Glomerular visceral epithelial cell (primary cell): ENCODE results near the gene ACER3.
"Not testable (repeated sequence)": the region's sequence is repeated elsewhere in the genome, so short reads cannot be mapped to it uniquely, and the experiment has no call there.

Source experiments
- DNase-seq: peaks from one replicate; pipeline ENCODE4 v3.0.0-alpha.2; 2016; ENCODE audit errors: extremely low spot score

Gene ACER3

DNA sequence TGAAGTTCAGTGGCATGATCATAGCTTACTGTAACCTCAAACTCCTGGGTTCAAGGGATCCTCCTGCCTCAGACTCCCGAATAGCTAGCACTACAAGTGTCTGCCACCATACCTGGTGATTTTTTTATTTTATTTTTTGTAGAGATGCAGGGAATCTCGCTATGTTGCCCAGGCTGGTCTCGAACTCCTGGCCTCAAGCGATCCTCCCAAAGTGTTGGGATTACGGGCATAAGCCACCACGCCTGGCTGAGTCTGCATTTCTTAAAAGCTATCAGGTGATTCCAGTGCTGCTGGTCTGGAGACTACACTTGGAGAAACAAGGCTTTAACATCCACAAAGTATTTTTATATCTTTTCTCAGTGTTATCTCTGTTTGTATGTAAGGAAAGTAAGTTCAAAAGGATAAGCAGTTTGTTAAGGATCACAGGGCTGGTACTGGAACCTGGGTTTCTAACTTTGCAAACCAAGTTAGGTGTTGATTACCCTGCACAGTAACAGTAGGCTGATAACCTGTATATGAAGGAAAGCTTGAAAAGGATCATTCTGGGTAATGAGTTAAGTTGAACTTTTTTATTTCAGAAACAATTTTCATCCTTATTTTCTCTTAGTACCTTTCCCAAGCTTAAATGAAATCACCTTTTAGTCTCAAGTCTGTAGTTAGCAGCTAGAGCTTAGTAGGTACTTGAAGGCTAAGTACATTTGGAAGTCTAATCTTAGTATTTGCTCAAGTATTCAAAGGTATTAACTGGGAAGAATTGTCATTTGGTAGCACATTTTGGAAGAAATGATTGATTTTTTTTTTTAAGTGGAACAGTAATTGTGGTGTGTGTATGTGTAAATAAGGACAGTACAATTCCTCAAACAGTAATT lies 12.5 kb downstream of the ACER3 start:
- DNase-seq, result no peak

DNA sequence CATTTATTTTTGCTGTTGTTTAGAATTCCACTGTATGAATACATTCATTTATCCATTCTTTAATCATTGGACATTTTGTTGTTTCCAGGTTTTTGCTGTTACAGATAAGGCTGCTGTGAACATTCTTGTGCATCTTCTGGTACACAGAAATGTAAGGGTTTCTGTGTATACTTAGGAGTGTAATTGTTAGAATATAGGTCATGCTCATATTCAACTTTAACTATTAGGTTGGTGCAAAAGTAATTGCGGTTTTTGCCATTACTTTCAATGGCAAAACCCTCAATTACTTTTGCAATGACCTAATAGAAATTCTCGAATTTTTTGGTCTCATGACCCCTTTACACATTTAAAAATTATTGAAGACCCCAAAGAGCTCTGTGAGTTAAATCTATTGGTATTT lies 17.3 kb downstream of the ACER3 start:
- DNase-seq, result no peak

GRCh38 chr11:76880314-76880713 lies 19.6 kb downstream of the ACER3 start:
- DNase-seq, result no peak

- DNase-seq, result no peak
Measured at GRCh38 chr11:76880956-76881355, 20.2 kb downstream of the ACER3 start.

- DNase-seq, result peak; percentile 86
Measured at GRCh38 chr11:76885390-76886097, 24.8 kb downstream of the ACER3 start.

DNA sequence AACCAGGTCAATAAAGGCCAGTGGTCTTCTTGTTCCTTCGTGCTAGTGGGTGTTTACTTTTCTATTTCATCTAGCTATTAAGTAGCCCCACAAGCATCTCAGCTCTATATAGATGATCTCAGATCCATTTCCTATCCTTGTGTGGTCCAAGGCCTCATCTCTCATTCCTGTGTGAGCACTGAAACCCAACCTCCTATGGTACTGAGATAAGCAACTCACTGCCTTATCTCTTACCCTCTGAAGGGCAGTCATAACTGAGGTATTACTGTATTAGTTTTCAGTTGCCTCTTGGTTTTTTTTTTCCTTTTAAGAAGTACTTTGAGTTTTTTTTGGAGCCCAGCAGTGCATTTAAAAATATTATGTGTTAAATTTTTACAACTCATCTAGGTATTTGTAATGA lies 28.3 kb downstream of the ACER3 start:
- no peak for DNase-seq

- DNase-seq, result no peak
Measured at GRCh38 chr11:76889411-76889975, 28.8 kb downstream of the ACER3 start.

DNA sequence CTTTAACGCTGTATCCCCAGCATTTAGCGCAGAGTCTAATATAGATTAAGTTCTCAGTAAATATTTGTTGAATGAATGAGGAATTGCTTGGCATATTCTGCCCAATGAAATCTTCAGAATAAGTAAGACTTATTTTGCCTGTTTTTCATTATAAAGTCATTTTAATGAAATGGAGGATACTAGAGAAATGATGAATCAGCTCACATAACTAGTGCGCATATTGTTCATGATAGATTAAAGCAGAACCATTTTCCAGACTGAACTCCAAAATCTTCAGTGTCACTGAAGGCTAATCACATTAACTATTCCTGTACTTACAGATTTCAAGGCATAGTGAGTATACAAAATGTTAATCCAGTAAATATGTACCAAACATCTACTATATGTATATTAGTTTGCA lies 29.6 kb downstream of the ACER3 start:
- DNase-seq, result no peak

DNA sequence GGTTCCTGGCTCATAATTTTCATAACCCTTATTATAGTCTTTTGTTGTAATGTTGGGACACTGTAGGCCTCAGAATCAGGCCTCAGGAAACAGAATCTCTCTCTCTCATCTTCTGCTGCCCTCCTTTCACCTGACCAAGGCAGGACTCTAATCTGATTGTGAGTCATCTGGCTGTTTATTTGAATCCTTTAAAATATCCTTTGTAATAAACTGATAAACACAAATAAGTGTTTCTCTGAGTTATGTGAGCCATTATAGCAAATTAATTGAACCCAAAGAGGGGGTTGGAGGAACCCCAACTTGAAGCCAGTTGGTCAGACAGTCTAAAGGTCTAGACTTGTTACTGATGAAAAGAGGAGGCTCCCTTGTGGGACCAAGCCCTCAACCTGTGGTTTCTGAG lies 30.6 kb downstream of the ACER3 start:
- no peak for DNase-seq

GRCh38 chr11:76891793-76892192 lies 31.1 kb downstream of the ACER3 start:
- no peak for DNase-seq

DNA sequence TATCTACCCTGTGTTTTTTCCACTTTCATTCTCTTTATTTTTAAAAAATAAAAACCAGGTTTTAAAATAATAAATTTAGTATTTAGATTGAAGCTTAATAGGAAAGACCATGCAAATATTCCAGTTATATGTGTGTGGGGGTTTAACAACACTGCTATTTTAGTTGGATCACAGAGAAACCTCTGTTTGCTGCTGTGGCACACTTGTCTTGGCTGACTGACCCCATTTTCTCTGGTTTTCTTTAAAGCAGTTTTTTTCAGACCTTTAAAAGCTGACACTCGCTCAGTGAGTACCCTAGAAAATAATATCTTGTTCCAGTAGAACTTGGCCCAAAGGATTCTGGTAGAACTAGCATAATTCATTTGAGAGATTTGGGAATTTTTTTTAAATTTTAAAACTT lies 31.6 kb downstream of the ACER3 start:
- no peak for DNase-seq

DNA sequence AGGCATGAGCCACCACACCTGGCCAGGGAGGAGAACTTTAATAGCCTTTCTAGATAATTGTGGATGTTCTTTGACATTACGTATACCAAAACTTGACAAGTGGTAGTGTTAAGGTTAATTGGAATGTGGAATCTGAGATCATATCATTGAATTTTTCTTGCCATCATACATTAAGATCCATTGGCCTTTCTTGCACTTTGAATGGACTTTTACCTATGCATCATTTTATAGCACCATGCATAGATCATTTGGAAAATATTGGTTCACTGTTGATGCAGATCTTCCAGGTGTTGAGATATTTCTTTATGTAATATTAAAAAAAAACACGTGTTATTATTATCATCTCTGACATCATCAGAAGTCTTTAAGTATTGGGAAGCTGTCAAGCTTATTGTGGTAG lies 36.5 kb downstream of the ACER3 start:
- DNase-seq, result no peak

- DNase-seq, result no peak
Measured at GRCh38 chr11:76901144-76901543, 40.4 kb downstream of the ACER3 start.

DNA sequence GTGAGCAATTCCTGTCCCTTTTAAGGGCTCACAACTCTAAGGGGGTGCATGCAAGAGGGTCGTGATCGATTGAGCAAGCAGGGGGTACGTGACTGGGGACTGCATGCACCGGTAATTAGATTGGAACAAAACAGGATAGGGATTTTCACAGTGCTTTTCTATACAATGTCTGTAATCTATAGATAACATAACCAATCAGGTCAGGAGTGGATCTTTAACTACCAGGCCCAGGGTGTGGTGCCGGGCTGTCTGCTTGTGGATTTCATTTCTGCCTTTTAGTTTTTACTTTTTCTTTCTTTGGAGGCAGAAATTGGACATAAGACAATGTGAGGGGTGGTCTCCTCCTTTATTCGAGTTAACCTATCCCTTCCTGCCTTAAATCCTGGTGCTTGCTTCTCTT lies 40.9 kb downstream of the ACER3 start:
- not testable (repeated sequence) for DNase-seq

- DNase-seq, result no peak
Measured at GRCh38 chr11:76902121-76903014, 41.6 kb downstream of the ACER3 start.

- DNase-seq, result no peak
Measured at GRCh38 chr11:76903325-76903724, 42.6 kb downstream of the ACER3 start.

GRCh38 chr11:76910620-76911414 lies 50.1 kb downstream of the ACER3 start:
- no peak for DNase-seq

DNA sequence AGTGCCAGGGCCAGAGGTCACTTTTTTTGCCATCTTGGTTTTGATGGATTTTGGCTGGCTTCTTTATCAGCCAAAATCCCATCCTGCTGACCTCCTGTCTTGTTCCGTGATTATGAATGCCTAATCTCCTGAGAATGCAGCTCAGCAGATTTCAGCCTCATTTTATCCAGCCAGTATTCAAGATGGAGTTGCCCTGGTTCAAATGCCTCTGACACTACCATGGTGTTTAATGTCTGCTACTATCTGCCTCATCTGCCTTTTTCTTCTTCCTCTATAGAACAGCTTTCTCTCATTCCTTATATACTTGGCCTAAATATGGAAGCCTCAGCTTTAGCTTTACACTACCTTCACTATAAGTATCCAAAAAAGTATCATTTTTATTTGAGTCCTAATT lies 50.7 kb downstream of the ACER3 start:
- DNase-seq, result no peak

- no peak for DNase-seq
Measured at GRCh38 chr11:76916712-76917111, 56.0 kb downstream of the ACER3 start.

DNA sequence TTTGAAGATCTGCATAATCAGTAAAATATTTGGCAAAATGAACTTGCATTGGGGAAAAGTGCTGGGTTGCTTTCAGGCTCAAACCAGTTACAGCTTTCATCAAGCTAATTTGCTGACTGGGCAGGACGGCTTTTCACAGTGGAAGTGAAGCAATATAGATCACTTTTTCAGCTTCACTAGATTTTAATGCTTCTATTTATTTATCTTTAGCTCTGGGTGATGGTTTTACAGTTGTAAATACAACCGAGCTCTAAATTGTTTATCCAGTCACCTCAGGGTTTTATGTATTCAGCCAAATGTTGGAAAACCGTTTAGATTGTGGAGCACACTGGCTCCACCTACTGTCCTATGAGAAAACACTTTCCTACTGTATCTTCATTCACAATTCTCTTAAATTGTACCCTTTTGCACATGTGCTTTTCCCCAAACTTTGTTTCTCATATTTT lies 58.2 kb downstream of the ACER3 start:
- DNase-seq, result peak; percentile 52

DNA sequence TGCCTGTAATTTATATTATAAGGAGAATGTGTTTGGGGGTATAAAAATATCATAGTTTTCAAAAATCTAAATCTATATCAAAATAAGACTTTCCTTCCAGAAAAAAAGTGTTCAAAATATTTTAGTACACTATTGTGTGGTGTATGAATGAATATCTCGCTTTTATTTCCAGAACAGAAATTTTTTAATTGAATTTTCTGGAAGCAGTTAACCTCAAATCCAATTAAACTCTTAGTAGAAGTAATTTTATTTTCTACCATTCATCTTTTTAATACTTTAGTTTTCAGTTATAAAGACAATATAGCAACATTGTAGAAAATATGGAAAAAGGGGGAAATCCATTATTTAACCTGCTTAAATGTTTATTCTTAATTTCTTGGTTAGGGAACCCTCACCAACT lies 58.7 kb downstream of the ACER3 start:
- DNase-seq, result no peak
